Breast epithelium (tissue), 4 donors: Measurements from ENCODE around the gene SAPCD2. TPM values are rescaled to one million over a fixed set of nuclear protein-coding genes. Genes with fewer than 3 reads are reported as not detected.

Experiments
- DNase-seq, 2 donors: peaks; one replicate each; pipeline ENCODE4 v3.0.0-alpha.2; 2019; ENCODE audit warnings: low spot score in 2 of 2
- H3K27ac ChIP-seq, 2 donors: fragments of 200-600 bp; sonication (generic) in 1 of 2; one replicate each; pipeline ENCODE4 v1.5.1; 2016 to 2019; ENCODE audit warnings: mild to moderate bottlenecking in 1 of 2
- H3K27me3 ChIP-seq, 2 donors: fragments of 200-600 bp; sonication (generic) in 1 of 2; one replicate each; pipeline versions ENCODE4 v1.5.1 to v1.6.0; 2017 to 2019; ENCODE audit warnings: control low read depth in 1 of 2, mild to moderate bottlenecking in 1 of 2
- H3K36me3 ChIP-seq: fragments of 200-600 bp; one replicate; pipeline ENCODE4 v1.5.1; 2019
- H3K4me1 ChIP-seq, 2 donors: fragments of 200-600 bp; sonication (generic); one replicate each; pipeline ENCODE4 v1.5.1; 2016 to 2019; ENCODE audit warnings: control low read depth in 1 of 2
- H3K4me3 ChIP-seq, 3 donors: fragments of 200-600 bp; sonication (generic); 1 replicate in 2 of 3; 2 replicates in 1 of 3; pipeline ENCODE4 v1.5.1; 2016 to 2019; ENCODE audit warnings: mild to moderate bottlenecking in 3 of 3, moderate library complexity in 2 of 3
- H3K9me3 ChIP-seq, 2 donors: fragments of 200-600 bp; sonication (generic) in 1 of 2; one replicate each; pipeline ENCODE4 v1.5.1; 2016 to 2019; ENCODE audit warnings: control low read depth in 1 of 2
- CTCF ChIP-seq, 3 donors: fragments of 450-650 bp; IDR thresholded peaks; one replicate each; pipeline ENCODE4 v1.5.1; 2016 to 2017; ENCODE audit warnings: antibody characterized with exemption in 3 of 3, mild to moderate bottlenecking in 3 of 3, moderate library complexity in 3 of 3
- POLR2A ChIP-seq: fragments of 450-650 bp; IDR thresholded peaks from one replicate; pipeline ENCODE4 v1.6.1; 2016; ENCODE audit warnings: antibody characterized with exemption, mild to moderate bottlenecking, moderate library complexity
- POLR2AphosphoS5 ChIP-seq, 3 donors: sonication (generic); formaldehyde crosslinking; IDR thresholded peaks; one replicate each; pipeline ENCODE4 v1.6.1; 2017; ENCODE audit warnings: antibody characterized with exemption in 3 of 3
- intact Hi-C: fragments of 100-400 bp; cut with DNase I; formaldehyde crosslinking; loops from one replicate; pipeline ENCODE4 v1.15.1; 2023; ENCODE audit warnings: low total_unique reads
- total RNA-seq, 3 donors: library from RNA; depleted of rRNA; stranded (reverse); fragments of >200 nt; gene quantifications; one replicate each; pipeline ENCODE4 v1.1.0, GENCODE V29; 2016

SAPCD2 gene
- total RNA-seq, 3 donors from 2014 or later, result 0.96 to 2.9 (median 2.8) TPM

GRCh38 chr9:137097761-137098462 lies 27.6 kb upstream of the SAPCD2 start:
- Histone ChIP-seq H3K27me3 (no peaks in the 10 kb centered on the region), H3K27ac (no peak overlapping the region), H3K36me3 (peaks cover 6% of the 10 kb centered on the region), H3K4me1 (no peaks in the 10 kb centered on the region), H3K4me3 (no peak overlapping the region), H3K9me3 (no peaks in the 10 kb centered on the region)
- DNase-seq, result no peak
- intact Hi-C loops, result no loop called here
- TF ChIP-seq POLR2AphosphoS5 (IDR thresholded peaks at IDR 0.05) (no peak), CTCF (IDR thresholded peaks at IDR 0.05) (no peak), POLR2A (no peak)

GRCh38 chr9:137096785-137097546 lies 26.6 kb upstream of the SAPCD2 start:
- Histone ChIP-seq H3K27ac (no peak overlapping the region), H3K4me1 (no peaks in the 10 kb centered on the region), H3K4me3 (no peak overlapping the region), H3K27me3 (no peaks in the 10 kb centered on the region), H3K36me3 (peaks cover 6% of the 10 kb centered on the region), H3K9me3 (no peaks in the 10 kb centered on the region)
- intact Hi-C loops, result no loop called here
- TF ChIP-seq CTCF (IDR thresholded peaks at IDR 0.05), result no peak
- TF ChIP-seq POLR2A, result no peak
- no peak for TF ChIP-seq POLR2AphosphoS5 (IDR thresholded peaks at IDR 0.05)
- DNase-seq, result no peak

- H3K9me3 ChIP-seq, result no peaks in the 10 kb centered on the region
- H3K27me3 ChIP-seq, result no peaks in the 10 kb centered on the region
- no peak overlapping the region for H3K4me3 ChIP-seq
- DNase-seq, result no peak
- peaks cover 6% of the 10 kb centered on the region for H3K36me3 ChIP-seq
- no peak for TF ChIP-seq POLR2AphosphoS5 (IDR thresholded peaks at IDR 0.05)
- TF ChIP-seq CTCF (IDR thresholded peaks at IDR 0.05), result no peak
- TF ChIP-seq POLR2A, result no peak
- H3K27ac ChIP-seq, result no peak overlapping the region
- no peaks in the 10 kb centered on the region for H3K4me1 ChIP-seq
- intact Hi-C loops, result no loop called here
Observed at GRCh38 chr9:137095664-137096517, 25.5 kb upstream of the SAPCD2 start.

- intact Hi-C loops, result no loop called here
- no peak for DNase-seq
- Histone ChIP-seq H3K9me3 (no peaks in the 10 kb centered on the region), H3K36me3 (no peaks in the 10 kb centered on the region), H3K4me1 (peaks cover 3 to 14% of the 10 kb centered on the region in 2 donors), H3K27me3 (no peaks in the 10 kb centered on the region), H3K27ac (peak overlapping the region; percentile 80 to 94), H3K4me3 (peak overlapping the region in 1 of 3 donors; percentile 7)
- TF ChIP-seq CTCF (IDR thresholded peaks at IDR 0.05) (no peak), POLR2AphosphoS5 (IDR thresholded peaks at IDR 0.05) (no peak), POLR2A (no peak)
Observed at GRCh38 chr9:137089232-137089947, 19.0 kb upstream of the SAPCD2 start.
